Measurements from ENCODE around the gene MINAR2.

The MINAR2 gene

GRCh38 chr5:129748913-129749880 is 1.3 kb downstream of the MINAR2 start:
- no peak for TF ChIP-seq CTCF (conservative IDR thresholded peaks at IDR 0.05; ENCODE audit: low read depth, low read length)
- DNase-seq (ENCODE audit: low read depth), result no peak
- H3K4me3 ChIP-seq (ENCODE audit: low read depth, low read length), result no peak overlapping the region

GRCh38 chr5:129760636-129761325 is 12.9 kb downstream of the MINAR2 start:
- no peak for DNase-seq (ENCODE audit: low read depth)
- no peak overlapping the region for H3K4me3 ChIP-seq (ENCODE audit: low read depth, low read length)
- TF ChIP-seq CTCF (conservative IDR thresholded peaks at IDR 0.05; ENCODE audit: low read depth, low read length), result no peak

DNA sequence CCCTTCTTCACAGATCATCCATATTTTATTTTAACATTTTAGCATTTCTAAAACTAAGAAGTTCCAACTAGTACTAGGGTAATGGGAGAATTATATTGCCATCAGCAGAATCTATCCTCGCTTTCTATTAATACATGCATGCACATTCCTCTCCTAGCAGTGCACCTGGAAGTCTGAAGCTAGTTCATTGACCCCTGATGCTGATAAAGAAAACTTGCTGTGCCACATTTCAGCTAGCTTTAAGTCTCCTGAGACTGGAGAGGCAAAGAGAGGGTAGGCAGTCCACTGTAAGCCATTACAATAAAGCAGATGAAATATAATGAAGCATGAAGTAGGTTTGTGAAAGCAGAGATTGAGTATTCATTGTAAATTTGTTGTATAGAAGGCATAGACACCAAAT is 15.8 kb downstream of the MINAR2 start:
- TF ChIP-seq CTCF (conservative IDR thresholded peaks at IDR 0.05; ENCODE audit: low read depth, low read length), result no peak
- H3K4me3 ChIP-seq (ENCODE audit: low read depth, low read length), result no peak overlapping the region
- no peak for DNase-seq (ENCODE audit: low read depth)

DNA sequence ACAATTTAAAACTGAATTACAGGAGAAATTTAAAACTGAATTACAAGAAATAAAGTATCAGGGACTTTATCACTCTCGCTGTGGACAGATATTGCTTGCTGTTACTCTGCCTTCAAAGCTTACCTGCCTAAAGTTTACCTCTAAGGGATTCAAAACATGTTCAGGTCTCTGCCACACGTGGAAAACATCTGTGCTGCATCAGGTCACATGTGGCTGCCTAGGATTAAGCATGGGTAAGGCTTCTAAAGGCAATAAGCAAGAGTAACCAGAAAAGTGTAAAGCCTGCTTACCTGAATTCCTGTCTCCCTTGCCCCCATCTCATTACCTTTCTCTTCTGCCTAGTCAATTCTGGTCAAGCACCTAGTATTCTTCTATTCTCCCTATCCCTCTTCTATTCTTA is 18.9 kb downstream of the MINAR2 start:
- H3K4me3 ChIP-seq (ENCODE audit: low read depth, low read length), result no peak overlapping the region

GRCh38 chr5:129767927-129768380 is 20.1 kb downstream of the MINAR2 start:
- peak; percentile 95 for DNase-seq (ENCODE audit: low read depth)
- no peak overlapping the region for H3K4me3 ChIP-seq (ENCODE audit: low read depth, low read length)
- peak; percentile 99 for TF ChIP-seq CTCF (conservative IDR thresholded peaks at IDR 0.05; ENCODE audit: low read depth, low read length)

More for the DNA sequence above, 18.9 kb downstream of the MINAR2 start:
- no peak for DNase-seq (ENCODE audit: low read depth)
- TF ChIP-seq CTCF (conservative IDR thresholded peaks at IDR 0.05; ENCODE audit: low read depth, low read length), result no peak

DNA sequence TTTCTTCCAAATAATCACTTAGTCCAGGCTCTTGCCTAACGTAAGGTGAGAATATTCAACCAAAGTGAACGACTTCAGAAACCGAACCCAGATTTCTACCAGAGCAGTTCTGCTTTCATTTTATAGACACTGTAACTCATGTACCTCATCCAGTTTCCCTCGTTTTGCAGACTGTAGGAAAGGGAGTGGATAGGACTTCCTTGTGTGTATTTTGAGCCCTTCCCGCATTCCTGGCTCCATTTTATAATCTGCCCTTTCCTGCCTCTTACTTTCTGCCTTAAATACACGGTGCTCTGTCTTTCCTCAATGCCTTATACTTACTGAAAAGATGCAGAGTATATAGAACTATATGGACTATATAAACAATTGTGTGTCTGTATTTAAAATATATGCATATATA is 20.8 kb downstream of the MINAR2 start:
- DNase-seq (ENCODE audit: low read depth), result no peak
- no peak overlapping the region for H3K4me3 ChIP-seq (ENCODE audit: low read depth, low read length)
- TF ChIP-seq CTCF (conservative IDR thresholded peaks at IDR 0.05; ENCODE audit: low read depth, low read length), result no peak

All from choroid plexus epithelial cell (primary cell).